ENCODE measurements around the gene GPR61.

Gene GPR61

DNA sequence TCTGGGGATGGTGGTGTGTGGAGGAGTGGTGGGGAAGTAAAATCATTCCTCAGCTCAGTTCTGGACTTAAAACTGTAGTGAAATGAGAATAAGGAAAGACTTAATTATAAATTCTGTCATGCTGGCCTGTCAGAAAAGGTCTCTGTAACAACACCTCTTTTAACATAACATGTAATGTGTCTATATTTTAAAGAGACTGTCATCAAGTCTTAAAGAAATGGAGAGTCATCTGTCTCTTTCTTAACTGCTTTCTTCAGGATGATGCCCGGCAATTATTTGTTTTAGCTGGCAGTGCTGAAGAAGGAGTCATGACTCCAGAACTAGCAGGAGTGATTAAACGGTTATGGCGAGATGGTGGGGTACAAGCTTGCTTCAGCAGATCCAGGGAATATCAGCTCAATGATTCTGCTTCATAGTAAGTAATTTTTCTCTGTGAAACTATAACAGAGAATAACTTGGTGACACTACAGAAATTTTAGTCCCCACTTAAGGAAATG lies 39.3 kb downstream of the GPR61 start:
- FAIRE-seq, result no peak

DNA sequence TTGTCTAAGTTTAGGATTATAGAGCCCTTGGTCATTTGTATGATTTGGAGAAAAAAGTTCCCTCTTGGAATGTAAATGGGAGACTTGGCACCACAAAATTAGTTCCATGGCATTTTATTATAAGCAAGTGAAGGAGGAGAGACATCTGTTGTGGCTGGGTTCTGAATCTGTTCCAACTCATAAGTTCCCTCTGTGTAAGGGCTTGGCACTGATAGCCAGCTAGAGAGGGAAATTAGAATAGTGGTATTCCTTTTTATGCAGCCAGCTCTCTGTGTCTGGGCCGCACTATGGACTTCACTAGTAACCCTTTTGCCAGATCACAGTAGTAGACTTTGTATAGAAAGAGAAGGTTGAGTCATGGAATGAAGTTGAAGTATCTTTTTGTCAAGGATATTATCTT lies 39.8 kb downstream of the GPR61 start:
- FAIRE-seq, result no peak

DNA sequence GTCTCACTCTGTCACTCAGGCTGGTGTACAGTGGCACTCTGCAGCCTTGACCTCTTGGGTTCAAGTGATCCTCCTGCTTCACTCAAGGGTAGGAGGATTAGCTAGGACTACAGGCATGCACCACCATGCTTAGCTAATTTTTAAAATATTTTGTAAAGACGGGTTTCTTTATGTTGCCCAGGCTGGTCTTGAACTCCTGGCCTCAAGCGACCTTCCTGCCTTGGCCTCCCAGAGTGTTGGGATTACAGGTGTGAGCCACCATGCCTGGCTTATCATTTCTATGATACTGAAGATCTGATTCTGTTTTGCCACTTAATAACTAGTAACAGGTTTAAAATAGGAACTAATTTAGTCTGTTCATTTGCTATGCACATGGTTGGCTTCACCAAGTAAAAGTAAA lies 42.3 kb downstream of the GPR61 start:
- no peak for FAIRE-seq

DNA sequence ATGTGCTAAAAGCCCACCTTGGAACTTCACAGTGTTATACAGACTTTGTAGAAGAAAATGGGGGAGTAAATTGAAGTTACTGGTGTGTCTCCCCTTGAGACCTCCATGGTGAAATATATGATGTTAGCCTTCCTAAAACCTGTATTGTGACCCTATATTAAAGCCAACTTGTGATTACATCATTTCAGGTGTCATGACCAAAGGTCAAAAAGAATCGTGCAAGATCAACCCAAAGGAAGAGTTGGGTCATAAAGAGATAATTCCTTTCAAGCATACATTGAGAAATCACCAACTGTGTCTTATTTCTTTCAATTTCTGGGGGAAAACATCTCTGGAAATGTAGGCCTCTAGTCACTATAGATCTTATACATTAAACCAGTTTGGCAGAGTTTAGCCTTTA lies 45.1 kb downstream of the GPR61 start:
- no peak for FAIRE-seq

DNA sequence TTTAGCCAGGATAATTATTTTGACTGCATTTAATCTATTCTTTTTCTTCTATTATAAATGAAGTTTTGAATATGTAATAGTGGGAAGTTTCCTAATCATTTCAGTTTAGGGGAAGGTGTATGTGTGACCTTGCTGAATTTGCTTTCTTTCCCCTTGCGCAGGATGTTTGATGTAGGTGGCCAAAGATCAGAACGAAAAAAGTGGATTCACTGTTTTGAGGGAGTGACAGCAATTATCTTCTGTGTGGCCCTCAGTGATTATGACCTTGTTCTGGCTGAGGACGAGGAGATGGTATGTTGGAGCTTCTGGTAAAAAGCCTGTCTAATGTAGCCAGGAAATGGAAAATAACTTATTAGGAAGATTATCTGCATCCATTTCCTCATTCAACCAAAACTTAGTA lies 46.4 kb downstream of the GPR61 start:
- no peak for FAIRE-seq

DNA sequence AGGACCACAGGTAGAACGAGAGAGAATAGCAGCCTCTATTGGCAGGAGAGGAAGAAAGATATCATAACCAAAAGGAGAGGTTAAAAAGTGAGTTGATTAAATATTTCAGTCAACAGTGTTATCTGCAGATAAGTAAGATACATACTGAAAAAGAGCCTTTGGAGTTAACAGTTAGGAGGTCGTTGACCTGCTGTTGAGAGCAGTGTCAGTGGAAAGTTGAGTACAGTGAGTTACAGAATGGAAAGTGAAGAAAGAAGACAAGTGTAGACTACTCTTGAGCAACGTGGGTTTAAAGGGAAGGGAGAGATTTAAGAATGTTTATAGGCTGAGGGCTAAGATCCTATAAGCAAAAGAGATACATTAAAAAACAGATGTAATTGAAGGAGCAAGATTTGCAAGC lies 49.5 kb downstream of the GPR61 start:
- FAIRE-seq, result no peak

DNA sequence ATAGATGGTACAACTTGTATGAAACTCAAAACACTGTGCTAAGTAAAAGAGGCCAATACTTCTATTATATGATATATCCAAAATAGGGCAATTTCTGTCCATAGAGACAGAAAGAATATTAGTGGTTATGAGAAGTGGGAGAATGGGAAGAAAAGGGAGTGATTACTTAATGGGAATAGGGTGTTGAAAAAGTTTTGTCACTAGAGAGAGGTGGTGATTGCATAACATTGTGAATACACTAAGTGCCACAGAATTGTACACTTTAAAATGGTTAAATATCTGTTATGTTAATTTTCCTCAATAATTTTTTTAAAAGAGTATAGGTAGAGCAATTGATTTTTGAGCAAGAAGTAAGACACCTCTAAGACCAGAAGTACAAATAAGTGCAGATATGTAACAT lies 50.0 kb downstream of the GPR61 start:
- no peak for FAIRE-seq

DNA sequence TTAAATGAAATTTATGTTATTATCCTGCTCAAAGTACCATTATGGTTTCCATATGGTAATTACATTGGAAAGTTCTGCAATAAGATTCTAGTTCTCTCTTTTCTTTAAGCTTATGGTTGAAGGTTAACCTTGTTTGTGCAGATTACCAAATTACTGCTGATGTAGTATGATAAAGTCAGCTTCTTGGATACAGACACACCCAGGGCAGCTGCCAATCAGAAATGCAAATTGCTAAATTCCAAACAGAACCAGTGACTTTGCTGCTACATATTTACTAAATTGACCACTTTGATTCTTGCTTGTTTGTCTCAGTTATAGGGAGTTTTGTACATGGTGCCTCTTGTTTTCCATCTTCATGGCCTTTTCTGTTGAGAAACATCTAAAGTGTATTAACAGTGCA lies 53.2 kb downstream of the GPR61 start:
- no peak for FAIRE-seq

DNA sequence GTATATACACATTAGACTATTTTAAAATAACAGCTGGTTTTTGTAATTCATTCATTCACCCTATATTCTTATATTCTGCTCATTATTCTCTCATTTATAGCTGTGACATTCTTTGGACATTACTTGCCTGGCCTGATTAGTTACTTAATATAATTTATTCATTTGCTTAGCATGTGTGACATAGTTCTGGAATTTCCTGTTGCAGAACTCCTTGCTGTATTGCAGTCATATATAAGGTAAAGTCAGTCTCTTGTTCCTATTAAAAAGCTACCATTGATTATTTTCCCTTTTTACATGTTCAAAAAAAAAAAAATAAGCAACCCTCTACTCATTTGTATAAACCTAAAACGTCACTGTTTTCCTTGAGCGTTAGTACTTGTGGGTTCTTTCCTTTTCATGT lies 55.9 kb downstream of the GPR61 start:
- no peak for FAIRE-seq
